Nephron (organoid): ENCODE data around the gene PRAME.

Experiments used
- H3K27ac Mint-ChIP-seq, 3 experiments: 2 replicates each; pipeline ENCODE4 v1.8.0; 2020; ENCODE audit warnings: mixed read lengths in 3 of 3, mild to moderate bottlenecking in 2 of 3, moderate library complexity in 1 of 3
- H3K27me3 Mint-ChIP-seq: 2 replicates; pipeline ENCODE4 v1.8.0; 2021; ENCODE audit warnings: low read depth, mild to moderate bottlenecking, moderate library complexity, mixed read lengths
- H3K36me3 Mint-ChIP-seq: 2 replicates; pipeline ENCODE4 v1.8.0; 2020; ENCODE audit warnings: low read depth, mixed read lengths
- H3K4me1 Mint-ChIP-seq: 2 replicates; pipeline ENCODE4 v1.8.0; 2020; ENCODE audit warnings: mixed read lengths
- H3K4me3 Mint-ChIP-seq, 3 experiments: 2 replicates each; pipeline ENCODE4 v1.8.0; 2020; ENCODE audit warnings: mild to moderate bottlenecking in 3 of 3, mixed read lengths in 3 of 3, moderate library complexity in 2 of 3
- H3K9me3 Mint-ChIP-seq: 2 replicates; pipeline ENCODE4 v1.8.0; 2020; ENCODE audit warnings: mixed read lengths
- CTCF ChIP-seq, 3 experiments: fragments of 200-600 bp; sonication (generic); IDR thresholded peaks; one replicate each; pipeline ENCODE4 v1.5.0; 2021; ENCODE audit warnings: antibody characterized with exemption in 3 of 3; ENCODE audit not compliant: unreplicated experiment in 3 of 3

Gene PRAME

GRCh38 chr22:22558071-22558971 is 744 bp downstream of the PRAME start:
- Mint-ChIP-seq H3K4me3 (no peak overlapping the region), H3K27ac (no peak overlapping the region), H3K4me1 (no peaks in the 10 kb centered on the region), H3K27me3 (peaks cover 8% of the 10 kb centered on the region), H3K36me3 (no peaks in the 10 kb centered on the region), H3K9me3 (no peaks in the 10 kb centered on the region)
- no peak for TF ChIP-seq CTCF (IDR thresholded peaks at IDR 0.05; ENCODE audit: unreplicated experiment in 3 of 3)

GRCh38 chr22:22556995-22557925 is 1.8 kb downstream of the PRAME start:
- Mint-ChIP-seq H3K27me3 (peaks cover 12% of the 10 kb centered on the region), H3K4me1 (no peaks in the 10 kb centered on the region), H3K9me3 (no peaks in the 10 kb centered on the region), H3K36me3 (no peaks in the 10 kb centered on the region), H3K4me3 (no peak overlapping the region), H3K27ac (no peak overlapping the region)
- TF ChIP-seq CTCF (IDR thresholded peaks at IDR 0.05; ENCODE audit: unreplicated experiment in 3 of 3) = no peak

GRCh38 chr22:22556578-22556977 is 2.5 kb downstream of the PRAME start:
- no peaks in the 10 kb centered on the region for H3K36me3 Mint-ChIP-seq
- H3K4me1 Mint-ChIP-seq = no peaks in the 10 kb centered on the region
- no peak overlapping the region for H3K4me3 Mint-ChIP-seq
- no peak for TF ChIP-seq CTCF (IDR thresholded peaks at IDR 0.05; ENCODE audit: unreplicated experiment in 3 of 3)
- no peaks in the 10 kb centered on the region for H3K9me3 Mint-ChIP-seq
- H3K27ac Mint-ChIP-seq = no peak overlapping the region
- peaks cover 12% of the 10 kb centered on the region for H3K27me3 Mint-ChIP-seq

DNA sequence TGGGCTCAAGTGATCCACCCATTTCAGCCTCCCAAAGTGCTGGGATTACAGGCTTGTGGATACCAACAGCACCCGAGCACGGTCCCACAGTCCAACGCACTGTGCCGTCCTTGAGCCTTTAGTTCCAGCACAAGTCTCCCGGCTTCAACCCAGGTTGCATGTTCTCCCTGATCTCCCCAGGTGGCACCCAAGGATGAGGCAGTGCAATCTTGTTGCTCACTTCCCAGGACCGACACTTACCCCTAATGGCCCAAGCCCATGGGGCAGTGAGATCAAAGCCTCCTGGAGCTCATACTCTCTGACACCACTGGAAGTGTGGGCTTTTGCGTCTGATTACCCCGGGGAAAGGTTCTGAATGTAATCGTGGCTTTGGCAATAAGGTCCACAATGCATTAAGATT is 3.5 kb downstream of the PRAME start:
- Mint-ChIP-seq H3K36me3 (no peaks in the 10 kb centered on the region), H3K4me3 (no peak overlapping the region), H3K27ac (no peak overlapping the region), H3K4me1 (no peaks in the 10 kb centered on the region), H3K27me3 (peaks cover 12% of the 10 kb centered on the region), H3K9me3 (no peaks in the 10 kb centered on the region)
- no peak for TF ChIP-seq CTCF (IDR thresholded peaks at IDR 0.05; ENCODE audit: unreplicated experiment in 3 of 3)

- no peak for TF ChIP-seq CTCF (IDR thresholded peaks at IDR 0.05; ENCODE audit: unreplicated experiment in 3 of 3)
- Mint-ChIP-seq H3K36me3 (no peaks in the 10 kb centered on the region), H3K4me1 (no peaks in the 10 kb centered on the region), H3K27me3 (peaks cover 16% of the 10 kb centered on the region), H3K27ac (no peak overlapping the region), H3K9me3 (no peaks in the 10 kb centered on the region), H3K4me3 (no peak overlapping the region)
Observed at GRCh38 chr22:22554587-22555284, 4.3 kb downstream of the PRAME start.
